Left lung (tissue), 10 donors: Measurements from ENCODE around the gene LAMC3. TPM values are rescaled to one million over a fixed set of nuclear protein-coding genes. Genes with fewer than 3 reads are reported as not detected.
A peak's percentile ranks its signal among the peaks of the same experiment; 100 is the strongest.

ENCODE experiments used
- ATAC-seq: fragments of 200-7000 bp; cut with Tn5 transposase; one replicate; pipeline ENCODE4 v1.9.1; 2020; ENCODE audit warnings: moderate library complexity
- DNase-seq, 4 donors: peaks; one replicate each; pipeline ENCODE4 v3.0.0-alpha.2; 2013 to 2020
- H3K27ac ChIP-seq, 2 donors: fragments of 200-600 bp; sonication (generic) in 1 of 2; one replicate each; pipeline versions ENCODE4 v1.5.0 to v1.8.0; 2020 to 2021
- H3K27me3 ChIP-seq, 2 donors: fragments of 200-600 bp; sonication (generic) in 1 of 2; one replicate each; pipeline versions ENCODE4 v1.5.0 to v1.8.0; 2020 to 2021
- H3K36me3 ChIP-seq, 2 donors: fragments of 200-600 bp; sonication (generic) in 1 of 2; one replicate each; pipeline versions ENCODE4 v1.5.0 to v1.8.0; 2020 to 2021
- H3K4me1 ChIP-seq, 2 donors: fragments of 200-600 bp; one replicate each; pipeline ENCODE4 v1.8.0; 2021
- H3K4me3 ChIP-seq, 2 donors: fragments of 200-600 bp; sonication (generic) in 1 of 2; one replicate each; pipeline versions ENCODE4 v1.5.0 to v1.8.0; 2020 to 2021; ENCODE audit warnings: mild to moderate bottlenecking in 1 of 2
- H3K9me3 ChIP-seq, 2 donors: fragments of 200-600 bp; sonication (generic) in 1 of 2; one replicate each; pipeline versions ENCODE4 v1.5.0 to v1.8.0; 2020 to 2021
- CTCF ChIP-seq, 2 donors: fragments of 200-600 bp; sonication (generic) in 1 of 2; IDR thresholded peaks; one replicate each; pipeline versions ENCODE4 v1.5.0 to v1.8.0; 2021; ENCODE audit warnings: antibody characterized with exemption in 2 of 2
- intact Hi-C, 2 donors: fragments of 100-400 bp; cut with DNase I; formaldehyde crosslinking; loops; one replicate each; pipeline versions ENCODE4 v1.11.2 to v1.14.2; 2022
- polyA plus RNA-seq, 6 donors: library from polyadenylated mRNA; unstranded; fragments of 120-200 nt; gene quantifications; one replicate each; pipeline ENCODE4 v1.2.1, GENCODE V29; 2013; ENCODE audit not compliant: insufficient read length in 6 of 6
- total RNA-seq, 2 donors: library from RNA; stranded (reverse); fragmentation: NEBNext Ultra II Directional; extraction: Animal tissue kit (Norgen Biotek cat#: 25700); gene quantifications; one replicate each; pipeline ENCODE4 v1.2.1, GENCODE V29; 2021
- donor health status: DM: no; HTN: yes; CAD: no.
- donor health status: DM: no; HTN: no; CAD: no.

Gene LAMC3
- total and polyA plus RNA-seq, 8 donors = 9.2 to 25.5 (median 14.3) TPM

DNA sequence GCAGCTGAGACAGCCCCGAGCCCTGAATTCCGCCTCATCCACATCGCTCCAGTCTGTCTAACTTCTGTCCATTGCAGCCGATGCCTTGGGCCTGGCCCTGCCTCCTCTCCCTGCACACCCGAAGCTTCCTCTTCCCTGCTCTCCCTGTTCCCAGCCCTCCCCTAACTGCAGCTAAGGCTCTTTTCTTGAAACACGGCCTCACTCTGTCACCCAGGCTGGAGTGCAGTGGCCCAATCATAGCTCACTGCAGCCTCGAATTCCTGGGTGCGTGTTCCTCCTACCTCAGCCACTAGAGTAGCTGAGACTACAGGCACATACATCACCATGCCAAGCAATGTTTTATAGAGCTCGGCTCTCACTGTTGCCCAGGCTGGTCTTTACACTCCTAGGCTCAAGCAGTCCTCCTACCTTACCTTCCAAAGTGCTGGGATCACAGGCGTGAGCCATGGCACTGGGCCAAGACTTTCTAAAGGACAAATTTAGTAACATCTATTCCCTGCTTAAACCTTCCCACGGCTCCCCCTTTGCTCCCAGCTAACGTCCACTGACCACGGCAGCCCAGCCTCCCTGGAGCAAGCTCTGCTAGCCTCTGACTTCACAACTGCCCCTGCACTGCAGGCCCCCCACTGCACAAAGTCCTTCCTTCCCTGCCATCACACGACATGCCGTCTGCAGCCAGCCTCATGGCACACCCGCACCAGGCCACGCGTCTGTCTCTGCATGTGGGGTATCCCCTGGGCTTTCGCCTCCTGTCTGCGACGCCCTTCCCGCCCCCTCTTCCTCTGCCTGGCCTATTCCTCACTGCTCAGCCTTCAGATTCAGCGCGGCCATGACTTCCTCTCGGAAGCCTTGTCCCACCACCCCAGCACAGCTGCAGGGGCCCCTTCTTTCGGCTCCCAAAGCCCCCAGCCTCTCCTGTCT is 28.6 kb downstream of the LAMC3 start:
- no peak for ATAC-seq
- TF ChIP-seq CTCF (IDR thresholded peaks at IDR 0.05) = no peak
- H3K9me3 ChIP-seq = no peaks in the 10 kb centered on the region
- no peaks in the 10 kb centered on the region for H3K36me3 ChIP-seq
- intact Hi-C loops = no loop called here
- H3K27me3 ChIP-seq = peaks cover 0 to 42% of the 10 kb centered on the region in 2 donors
- DNase-seq = peak in 2 of 4 donors; percentile 36 to 57
- H3K4me1 ChIP-seq = no peaks in the 10 kb centered on the region
- H3K27ac ChIP-seq = no peak overlapping the region
- H3K4me3 ChIP-seq = no peak overlapping the region

DNA sequence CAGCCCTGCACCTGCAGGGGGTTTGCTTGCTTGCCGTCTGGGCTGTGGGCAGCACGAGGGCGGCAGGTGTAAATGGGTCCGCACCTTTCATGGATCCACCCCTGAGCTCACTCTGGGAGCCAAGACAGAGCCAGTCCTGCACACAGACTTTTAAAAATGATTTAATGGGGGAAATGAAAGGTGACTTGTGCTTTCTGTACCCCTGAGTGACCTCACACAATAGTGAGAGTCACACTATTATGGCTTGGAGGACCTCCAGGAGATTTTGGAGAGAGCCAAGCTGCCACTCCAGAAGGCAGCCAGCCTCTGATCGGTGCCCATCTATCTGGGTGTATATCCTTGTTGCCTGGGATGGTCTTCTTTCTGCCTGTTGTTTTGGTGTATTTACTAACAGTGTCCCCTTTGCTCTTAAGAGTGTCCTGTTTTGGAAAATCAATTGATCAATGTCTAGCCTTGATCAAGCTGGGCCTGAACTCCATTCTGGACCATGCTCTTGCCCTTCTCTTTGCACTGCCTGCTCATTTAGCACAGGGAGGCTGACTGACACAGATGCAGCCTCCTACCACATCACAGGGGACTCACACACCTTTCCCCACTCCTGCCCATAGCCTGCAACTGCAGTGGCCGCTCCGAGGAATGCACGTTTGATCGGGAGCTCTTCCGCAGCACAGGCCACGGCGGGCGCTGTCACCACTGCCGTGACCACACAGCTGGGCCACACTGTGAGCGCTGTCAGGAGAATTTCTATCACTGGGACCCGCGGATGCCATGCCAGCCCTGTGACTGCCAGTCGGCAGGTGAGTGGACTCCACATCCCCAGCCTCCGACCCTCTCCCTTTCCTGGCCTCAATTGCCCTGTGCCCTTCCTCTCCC is 29.5 kb downstream of the LAMC3 start:
- intact Hi-C loops = no loop called here
- Histone ChIP-seq H3K27ac (no peak overlapping the region), H3K9me3 (no peaks in the 10 kb centered on the region), H3K27me3 (peaks cover 0 to 37% of the 10 kb centered on the region in 2 donors), H3K4me3 (no peak overlapping the region), H3K36me3 (no peaks in the 10 kb centered on the region), H3K4me1 (no peaks in the 10 kb centered on the region)
- DNase-seq (peak in 1 of 4 donors; percentile 32), ATAC-seq (no peak)
- no peak for TF ChIP-seq CTCF (IDR thresholded peaks at IDR 0.05)

- peaks cover 0 to 30% of the 10 kb centered on the region in 2 donors for H3K27me3 ChIP-seq
- no peak overlapping the region for H3K27ac ChIP-seq
- intact Hi-C loops = no loop called here
- no peak overlapping the region for H3K4me3 ChIP-seq
- peak in 1 of 4 donors; percentile 67 for DNase-seq
- no peak for TF ChIP-seq CTCF (IDR thresholded peaks at IDR 0.05)
- no peak for ATAC-seq
- H3K4me1 ChIP-seq = no peaks in the 10 kb centered on the region
- H3K9me3 ChIP-seq = no peaks in the 10 kb centered on the region
- H3K36me3 ChIP-seq = no peaks in the 10 kb centered on the region
Observed at GRCh38 chr9:131039129-131039954, 30.4 kb downstream of the LAMC3 start.

DNA sequence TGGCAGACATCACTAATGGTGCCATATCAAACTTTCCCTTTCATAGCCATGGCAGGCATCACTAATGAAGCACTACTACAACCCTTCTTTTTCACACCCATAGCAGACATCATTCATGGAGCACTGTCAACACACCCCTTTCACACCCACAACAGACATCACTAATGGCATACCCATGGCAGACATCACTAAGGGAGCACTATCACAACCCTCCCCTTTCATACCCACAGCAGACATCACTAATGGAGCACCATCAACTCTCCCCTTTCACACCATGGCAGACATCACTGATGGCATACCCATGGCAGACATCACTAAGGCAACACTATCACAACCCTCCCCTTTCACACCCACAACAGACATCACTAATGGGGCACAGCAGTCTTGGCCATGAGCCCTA is 33.7 kb downstream of the LAMC3 start:
- no peak overlapping the region for H3K4me3 ChIP-seq
- ATAC-seq (no peak), DNase-seq (no peak)
- no peaks in the 10 kb centered on the region for H3K36me3 ChIP-seq
- peaks cover 0 to 13% of the 10 kb centered on the region in 2 donors for H3K27me3 ChIP-seq
- no peaks in the 10 kb centered on the region for H3K9me3 ChIP-seq
- no peak for TF ChIP-seq CTCF (IDR thresholded peaks at IDR 0.05)
- H3K4me1 ChIP-seq = peaks cover 3 to 7% of the 10 kb centered on the region in 2 donors
- intact Hi-C loops = loop anchor here in 1 of 2 donors (10.0 kb wide), 2 partner anchors 168 to 338 kb away; no protein-coding TSS in a partner anchor
- H3K27ac ChIP-seq = no peak overlapping the region
